Stromal cell of bone marrow (primary cell): ENCODE data around the gene MMP11.
"Not testable (repeated sequence)": the region's sequence is repeated elsewhere in the genome, so short reads cannot be mapped to it uniquely, and the experiment has no call there.

Experiments
- DNase-seq: peaks from one replicate; pipeline ENCODE4 v3.0.0-alpha.2; 2012; ENCODE audit warnings: low read depth

The MMP11 gene

GRCh38 chr22:23772649-23773473 lies at the start of gene MMP11:
MMP11 (plus strand) TSS chr22:23772849; CDS start chr22:23772871, 22 bp downstream.
- DNase-seq = no peak

GRCh38 chr22:23728108-23728507 lies 44.5 kb upstream of the MMP11 start:
- not testable (repeated sequence) for DNase-seq

- no peak for DNase-seq
Measured at GRCh38 chr22:23737696-23738095, 35.0 kb upstream of the MMP11 start.

GRCh38 chr22:23742505-23743264 lies 30.0 kb upstream of the MMP11 start:
- no peak for DNase-seq

GRCh38 chr22:23743303-23743705 lies 29.3 kb upstream of the MMP11 start:
- DNase-seq = no peak

- no peak for DNase-seq
Measured at GRCh38 chr22:23744001-23744400, 28.6 kb upstream of the MMP11 start.

GRCh38 chr22:23744485-23744884 lies 28.2 kb upstream of the MMP11 start:
- DNase-seq = no peak

- DNase-seq = no peak
Measured at GRCh38 chr22:23745791-23746190, 26.9 kb upstream of the MMP11 start.

GRCh38 chr22:23749841-23750301 lies 22.8 kb upstream of the MMP11 start:
- no peak for DNase-seq

GRCh38 chr22:23750367-23750713 lies 22.3 kb upstream of the MMP11 start:
- no peak for DNase-seq

GRCh38 chr22:23750714-23751440 lies 21.8 kb upstream of the MMP11 start, which contains the start of gene ZNF70:
ZNF70 (minus strand) TSS chr22:23751112; CDS start chr22:23745140, 5,972 bp downstream.
- DNase-seq = peak; percentile 54

- no peak for DNase-seq
Measured at GRCh38 chr22:23751441-23751996, 21.1 kb upstream of the MMP11 start.

- DNase-seq = no peak
Measured at GRCh38 chr22:23752090-23752691, 20.5 kb upstream of the MMP11 start.

GRCh38 chr22:23752750-23753149 lies 19.9 kb upstream of the MMP11 start:
- no peak for DNase-seq

GRCh38 chr22:23753385-23753784 lies 19.3 kb upstream of the MMP11 start:
- no peak for DNase-seq

- no peak for DNase-seq
Measured at GRCh38 chr22:23754220-23754919, 18.3 kb upstream of the MMP11 start, which contains the start of gene VPREB3. VPREB3 (minus strand) TSS chr22:23754425; CDS start chr22:23754363, 62 bp downstream.

- no peak for DNase-seq
Measured at GRCh38 chr22:23754980-23755636, 17.5 kb upstream of the MMP11 start.

- no peak for DNase-seq
Measured at GRCh38 chr22:23755711-23756110, 16.9 kb upstream of the MMP11 start.

- no peak for DNase-seq
Measured at GRCh38 chr22:23756891-23757290, 15.8 kb upstream of the MMP11 start.

- no peak for DNase-seq
Measured at GRCh38 chr22:23759566-23759965, 13.1 kb upstream of the MMP11 start.
